Measurements from ENCODE around the gene SLC41A1.

The SLC41A1 gene

DNA sequence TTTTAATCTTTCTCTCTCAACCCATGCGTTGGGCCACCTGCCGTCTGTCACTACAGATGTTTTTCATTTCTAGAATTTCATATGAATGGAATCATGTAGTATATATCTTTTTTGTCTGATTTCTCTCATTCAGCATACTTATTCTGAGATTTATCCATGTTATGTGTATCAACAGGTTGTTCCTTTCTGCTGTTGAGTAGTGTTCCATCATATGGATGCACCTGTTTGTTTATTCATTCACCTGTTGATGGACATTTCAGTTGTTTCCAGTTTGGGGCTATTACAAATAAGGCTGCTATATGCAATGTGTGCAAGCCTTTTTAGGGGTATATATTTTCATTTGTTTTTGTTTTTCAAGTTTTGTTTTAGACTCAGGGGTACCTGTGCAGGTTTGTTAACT lies 9.4 kb upstream of the SLC41A1 start:
- DNase-seq (ENCODE audit: low spot score): no peak

DNA sequence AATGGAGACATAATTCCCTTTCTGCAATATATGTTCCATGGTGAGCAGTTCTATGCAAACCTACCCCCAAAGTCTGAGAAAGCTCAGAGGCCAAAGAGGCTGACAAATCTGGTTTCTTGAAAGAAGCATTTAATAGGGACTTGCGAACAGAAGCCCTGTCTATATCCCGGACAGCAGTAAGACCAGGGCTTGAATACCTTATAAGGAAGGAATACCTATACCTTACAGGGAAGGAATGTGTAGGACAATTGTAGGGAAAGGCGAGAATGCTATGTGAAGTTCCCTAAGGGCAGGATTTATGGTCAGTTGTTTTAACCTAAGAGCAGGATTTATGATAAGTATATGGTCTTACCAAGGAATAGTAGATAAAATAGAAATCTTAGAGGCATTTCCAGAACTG lies 5.0 kb upstream of the SLC41A1 start:
- no peak for DNase-seq (ENCODE audit: low spot score)

- DNase-seq (ENCODE audit: low spot score): no peak
Measured at GRCh38 chr1:205817364-205817763, 4.4 kb upstream of the SLC41A1 start.

GRCh38 chr1:205813755-205814058 lies 709 bp upstream of the SLC41A1 start:
- DNase-seq (ENCODE audit: low spot score): no peak

DNA sequence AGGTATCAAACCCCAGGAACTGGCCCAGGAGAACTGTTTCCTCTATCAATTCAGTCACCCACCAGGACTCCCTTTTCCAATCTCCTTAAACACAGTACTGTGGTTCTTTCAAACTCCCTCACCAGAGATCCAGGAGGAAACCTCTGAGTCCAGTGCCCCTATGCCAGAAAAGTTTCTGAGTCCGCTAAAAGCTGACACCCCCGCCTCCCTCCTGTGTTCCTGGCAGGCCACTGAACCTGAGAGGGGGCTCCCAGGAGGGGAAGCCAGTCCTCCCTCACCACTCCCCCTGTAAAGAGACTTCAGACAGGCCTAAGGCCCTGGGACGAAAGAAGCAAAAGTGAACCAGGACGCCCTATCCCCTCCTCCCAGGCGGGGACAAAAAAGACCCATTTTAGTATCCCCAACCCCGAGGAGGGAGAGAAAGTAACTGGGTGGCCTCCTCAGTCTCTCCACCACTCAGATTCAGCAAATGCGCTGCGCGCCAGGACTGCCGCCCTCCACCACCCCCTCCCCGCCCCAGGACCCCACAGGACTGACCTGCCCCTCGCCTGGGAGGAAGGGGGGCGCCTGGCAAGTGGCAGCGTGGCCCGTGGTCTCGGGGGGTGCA lies 624 bp downstream of the SLC41A1 start:
- DNase-seq (ENCODE audit: low spot score): peak; percentile 16

DNA sequence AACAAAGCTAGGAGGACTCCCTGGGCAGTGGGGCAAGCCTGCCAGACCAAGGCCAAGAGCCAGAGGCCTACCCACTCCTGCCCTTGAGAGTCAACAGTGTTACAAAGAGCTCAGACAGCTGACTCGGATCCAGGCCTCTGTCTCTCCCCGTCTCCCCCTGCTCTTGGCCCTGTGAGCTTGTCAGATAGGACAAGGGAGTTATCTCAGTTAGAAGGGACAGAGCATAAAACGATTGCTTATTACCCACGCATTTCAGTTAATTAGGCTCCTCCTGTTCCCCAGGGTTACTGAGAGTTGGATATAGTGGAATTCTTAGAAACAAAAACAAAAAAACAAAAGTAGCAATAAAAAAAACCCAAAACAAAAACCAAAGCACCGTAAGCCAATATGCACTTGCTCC lies 1.3 kb downstream of the SLC41A1 start:
- DNase-seq (ENCODE audit: low spot score): peak; percentile 55

- peak; percentile 23 for DNase-seq (ENCODE audit: low spot score)
Measured at GRCh38 chr1:205810448-205811157, 2.4 kb downstream of the SLC41A1 start.

- no peak for DNase-seq (ENCODE audit: low spot score)
Measured at GRCh38 chr1:205809942-205810345, 3.1 kb downstream of the SLC41A1 start.

- DNase-seq (ENCODE audit: low spot score): no peak
Measured at GRCh38 chr1:205809469-205809868, 3.5 kb downstream of the SLC41A1 start.

DNA sequence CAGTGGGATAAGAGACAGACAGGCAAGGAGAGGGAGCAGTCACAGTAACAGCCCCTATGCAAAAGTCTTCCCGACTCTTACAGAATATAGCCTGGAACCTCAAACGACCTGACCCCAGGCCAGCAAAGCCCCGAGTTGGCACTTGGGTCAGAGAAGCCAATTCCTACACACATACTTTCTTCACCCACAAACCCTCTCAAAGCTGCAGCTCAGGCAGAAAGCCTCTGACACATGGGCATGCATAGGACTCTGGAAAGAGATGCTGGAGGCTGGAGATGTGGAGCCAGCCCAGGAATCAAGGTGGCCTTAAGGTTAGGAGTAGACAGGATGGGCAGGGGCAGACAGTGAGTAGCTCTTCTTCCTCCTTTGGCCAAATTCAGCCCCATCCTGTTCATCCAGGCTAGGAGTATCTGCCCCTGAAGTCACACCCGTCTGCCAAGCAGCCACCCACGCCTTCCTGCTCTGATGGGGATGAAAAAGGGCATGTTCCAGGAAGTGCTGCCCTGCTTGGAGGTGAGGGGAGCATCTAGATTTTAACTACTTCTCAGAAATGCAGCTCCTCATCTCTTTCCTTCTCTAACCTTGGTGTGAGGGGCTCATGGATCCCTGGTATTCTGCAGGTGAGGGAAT lies 7.8 kb downstream of the SLC41A1 start:
- DNase-seq (ENCODE audit: low spot score): no peak

DNA sequence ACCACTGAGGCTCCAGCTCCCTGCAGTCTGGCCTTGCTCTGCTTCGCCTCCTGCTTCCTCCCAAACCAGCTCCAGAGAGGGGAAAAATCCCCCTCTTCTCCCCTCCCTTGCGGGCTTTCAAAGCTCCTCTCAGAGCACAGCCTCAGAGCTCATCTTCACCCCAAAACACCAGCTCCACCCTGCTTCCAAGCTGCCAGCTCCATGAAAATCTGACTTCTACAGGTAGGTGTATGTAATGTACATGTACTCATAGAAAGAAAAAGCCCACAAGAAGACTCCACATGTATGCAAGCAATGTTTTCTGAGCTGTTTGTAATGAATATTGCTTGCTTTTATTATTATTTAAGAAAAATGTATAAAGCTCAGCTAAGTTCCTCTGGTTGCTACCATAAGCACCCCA lies 8.4 kb downstream of the SLC41A1 start:
- no peak for DNase-seq (ENCODE audit: low spot score)

DNA sequence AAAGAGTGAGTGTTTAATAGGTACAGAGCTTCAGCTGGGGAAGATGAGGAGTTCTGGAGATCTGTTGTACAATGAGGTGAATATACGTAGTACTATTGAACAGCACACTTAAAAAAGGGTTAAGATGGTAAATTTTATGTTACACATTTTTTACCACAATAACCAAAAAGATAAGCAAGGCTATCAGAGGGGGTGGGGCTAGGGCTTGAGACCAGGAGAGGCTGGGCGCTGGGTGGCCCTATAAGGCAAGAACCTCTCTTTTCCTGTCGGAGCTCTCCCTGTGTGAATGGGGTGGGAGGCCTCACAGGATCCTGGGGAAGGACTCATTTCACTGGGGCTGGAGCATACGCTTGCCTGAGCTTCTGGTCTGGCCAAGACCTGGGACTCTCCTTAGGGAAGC lies 9.0 kb downstream of the SLC41A1 start:
- DNase-seq (ENCODE audit: low spot score): no peak

- DNase-seq (ENCODE audit: low spot score): no peak
Measured at GRCh38 chr1:205802060-205802459, 10.9 kb downstream of the SLC41A1 start.

- no peak for DNase-seq (ENCODE audit: low spot score)
Measured at GRCh38 chr1:205800981-205801703, 11.9 kb downstream of the SLC41A1 start.

DNA sequence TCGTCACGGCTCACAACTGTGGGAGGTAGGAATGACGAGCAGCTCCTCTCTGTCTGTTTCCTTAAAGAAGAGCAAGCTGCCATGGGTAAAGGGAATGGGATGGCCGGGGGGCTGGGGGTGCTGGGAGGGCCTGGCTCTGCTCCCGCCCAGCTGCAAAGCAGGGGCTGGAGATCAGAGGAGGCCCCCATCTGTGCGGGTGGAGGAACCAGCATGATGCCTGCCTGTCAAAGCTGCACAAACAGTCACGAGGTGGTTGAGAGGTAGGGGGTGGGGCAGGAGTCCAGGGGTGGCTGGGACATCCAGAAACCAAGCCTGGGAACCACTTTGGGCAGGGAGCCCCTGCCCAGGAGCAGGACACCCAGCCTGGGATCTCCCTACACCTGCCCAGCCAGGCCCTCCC lies 12.6 kb downstream of the SLC41A1 start:
- no peak for DNase-seq (ENCODE audit: low spot score)

DNA sequence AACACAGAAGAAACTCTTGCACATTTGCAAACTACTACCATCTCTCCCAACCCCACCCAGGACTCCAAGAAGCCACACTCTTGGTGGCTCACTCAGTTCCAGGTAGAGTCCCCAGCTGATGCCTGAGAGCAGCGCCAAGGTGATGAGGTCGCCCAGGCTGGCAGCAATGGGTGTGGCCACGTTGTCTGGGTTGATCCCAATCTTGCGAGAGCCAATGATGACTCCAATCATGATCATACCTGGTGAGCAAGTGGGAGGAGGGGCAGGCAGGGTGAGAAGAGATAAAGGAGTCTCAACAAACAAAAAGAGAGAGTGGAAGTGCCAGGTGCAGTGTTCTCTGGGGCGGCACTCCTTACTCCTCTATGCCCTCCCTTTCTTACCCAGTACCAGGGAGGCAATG lies 14.4 kb downstream of the SLC41A1 start:
- DNase-seq (ENCODE audit: low spot score): no peak

DNA sequence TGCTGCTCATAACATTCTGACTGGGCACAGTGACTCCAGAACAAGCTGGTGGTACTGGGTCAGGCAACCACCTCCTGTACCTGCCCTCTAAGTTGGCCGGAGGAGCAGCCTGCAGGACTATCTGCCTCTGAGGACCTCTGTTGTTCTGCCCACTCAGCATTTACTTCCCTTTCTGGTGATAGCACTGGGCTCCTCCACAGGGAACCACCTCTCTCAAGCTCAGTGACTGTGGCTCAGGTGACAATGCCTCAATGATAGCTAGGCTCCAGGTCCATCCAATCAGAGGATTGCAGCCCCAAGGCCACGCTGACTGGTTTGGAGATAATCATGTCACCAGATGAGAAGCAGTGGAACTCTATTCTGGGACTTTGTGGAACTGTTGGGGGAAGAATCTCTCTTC lies 15.8 kb downstream of the SLC41A1 start:
- no peak for DNase-seq (ENCODE audit: low spot score)

GRCh38 chr1:205794011-205794730 lies 18.8 kb downstream of the SLC41A1 start:
- no peak for DNase-seq (ENCODE audit: low spot score)

DNA sequence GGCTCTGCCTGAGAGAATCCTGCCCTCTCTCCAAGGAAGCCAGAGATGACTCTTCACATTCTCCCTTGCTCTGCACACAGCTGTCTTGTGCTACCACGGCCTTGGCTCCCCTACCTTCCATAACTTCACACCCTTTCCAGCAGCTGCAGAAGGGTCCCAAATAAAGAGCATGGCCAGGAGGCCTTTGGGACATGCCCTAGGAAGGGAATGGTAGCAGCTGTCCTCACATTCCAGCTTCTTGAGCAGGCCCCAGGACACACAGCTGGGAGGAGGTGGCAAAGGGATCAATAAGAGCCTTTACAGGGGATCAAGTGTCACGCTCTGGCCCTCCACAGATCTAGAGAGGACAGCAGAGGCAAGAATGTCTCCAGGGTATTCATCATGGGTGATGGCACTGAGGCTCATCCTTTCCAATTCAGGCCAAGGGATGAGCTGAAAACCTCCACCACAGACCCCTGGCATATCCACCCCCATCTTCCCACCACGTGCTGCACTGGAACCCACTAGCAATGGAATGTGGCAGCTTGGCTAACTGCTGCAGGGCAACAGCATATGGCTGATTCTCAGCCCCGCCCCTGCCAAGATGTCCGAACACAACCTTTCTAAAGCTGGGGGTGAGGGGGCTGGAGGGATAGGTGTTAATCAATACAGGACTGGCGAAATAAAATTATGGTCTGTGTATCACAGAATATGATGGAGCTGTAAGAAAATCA lies 19.9 kb downstream of the SLC41A1 start:
- no peak for DNase-seq (ENCODE audit: low spot score)

DNA sequence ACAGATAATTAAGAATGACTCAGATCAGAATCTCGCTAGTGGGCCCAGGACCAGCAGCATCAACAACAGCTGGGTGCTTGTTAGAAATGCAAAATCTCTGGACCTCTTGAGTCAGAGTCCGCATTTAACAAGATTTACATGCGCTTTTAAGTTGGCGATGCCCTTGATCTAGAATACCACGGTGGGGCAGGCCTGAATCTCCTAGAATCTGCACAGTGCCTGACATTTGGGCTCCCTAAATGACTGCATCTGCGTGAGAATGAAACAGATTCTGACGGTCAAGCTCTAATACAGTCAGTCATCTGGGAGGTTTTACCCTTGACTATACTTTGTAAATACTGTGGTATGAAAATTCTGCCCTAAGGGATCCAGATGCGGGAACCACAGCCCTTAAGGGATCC lies 20.5 kb downstream of the SLC41A1 start:
- no peak for DNase-seq (ENCODE audit: low spot score)

GRCh38 chr1:205791568-205792180 lies 21.3 kb downstream of the SLC41A1 start:
- peak; percentile 66 for DNase-seq (ENCODE audit: low spot score)

All from hematopoietic multipotent progenitor cell treated with erythropoietin and hydrocortisone succinate and interleukin-3 and kit ligand, for 15 days (in vitro differentiated cells).